ENCODE measurements around the gene LRRIQ1. TPM values are rescaled to one million over a fixed set of nuclear protein-coding genes. Genes with fewer than 3 reads are reported as not detected.
"Not testable (repeated sequence)": the region's sequence is repeated elsewhere in the genome, so short reads cannot be mapped to it uniquely, and the experiment has no call there.

LRRIQ1 gene
- total RNA-seq, 1 experiment from 2014 or later: 5.2 TPM

GRCh38 chr12:84998341-84998740, 37.8 kb upstream of the LRRIQ1 start:
- H3K4me2 ChIP-seq: no peak overlapping the region
- H2AFZ ChIP-seq: no peak overlapping the region
- no peak overlapping the region for H3K27ac ChIP-seq
- H3K27me3 ChIP-seq (ENCODE audit: insufficient read depth, low read depth): no peaks in the 10 kb centered on the region
- ChIA-PET POLR2A (ENCODE audit: unreplicated experiment) (no interaction called here), CTCF (no interaction called here)
- no peaks in the 10 kb centered on the region for H3K36me3 ChIP-seq (ENCODE audit: low read depth)
- H3K9me3 ChIP-seq (ENCODE audit: insufficient read depth, low read depth): 0 out of 2 replicates have a peak, but pooled peaks cover 3% of the 10 kb centered on the region
- no peak overlapping the region for H3K4me3 ChIP-seq
- DNase-seq: no peak
- H3K79me2 ChIP-seq (ENCODE audit: low read depth): no peaks in the 10 kb centered on the region
- no peaks in the 10 kb centered on the region for H3F3A ChIP-seq (ENCODE audit: insufficient read depth, low read depth)
- no peaks in the 10 kb centered on the region; the same call in 1 of the 2 replicates for H3K9me2 ChIP-seq (ENCODE audit: insufficient read depth)
- peaks cover 11% of the 10 kb centered on the region for H3K4me1 ChIP-seq (replicated peaks; ENCODE audit: insufficient read depth)
- TF ChIP-seq CTCF (conservative IDR thresholded peaks at IDR 0.05) (no peak), EZH2 (IDR thresholded peaks at IDR 0.05; ENCODE audit: low read depth) (no peak)
- intact Hi-C loops (cut with micrococcal nuclease; ENCODE audit: unreplicated experiment): no loop called here
- BruUV-seq (replicated peaks): no TSS peak
- H4K20me1 ChIP-seq (ENCODE audit: insufficient read depth): no peaks in the 10 kb centered on the region

- Histone ChIP-seq H3K9me2 (ENCODE audit: insufficient read depth) (no peaks in the 10 kb centered on the region; the same call in 1 of the 2 replicates), H2AFZ (no peak overlapping the region), H3K79me2 (ENCODE audit: low read depth) (no peaks in the 10 kb centered on the region), H3K9me3 (ENCODE audit: insufficient read depth, low read depth) (no peaks in the 10 kb centered on the region), H3K27ac (no peak overlapping the region), H3K4me3 (no peak overlapping the region), H3K4me2 (no peak overlapping the region), H3K36me3 (ENCODE audit: low read depth) (no peaks in the 10 kb centered on the region), H4K20me1 (ENCODE audit: insufficient read depth) (no peaks in the 10 kb centered on the region), H3K27me3 (ENCODE audit: insufficient read depth, low read depth) (no peaks in the 10 kb centered on the region), H3F3A (ENCODE audit: insufficient read depth, low read depth) (no peaks in the 10 kb centered on the region), H3K4me1 (replicated peaks; ENCODE audit: insufficient read depth) (peaks cover 2% of the 10 kb centered on the region)
- ChIA-PET POLR2A (ENCODE audit: unreplicated experiment) (no interaction called here), CTCF (interaction anchor here (0.6 kb wide), 1 partner anchor 221 kb away, joined by 3 read pairs; no protein-coding TSS in a partner anchor)
- DNase-seq: no peak
- BruUV-seq (replicated peaks): no TSS peak
- TF ChIP-seq EZH2 (IDR thresholded peaks at IDR 0.05; ENCODE audit: low read depth): no peak
- intact Hi-C loops (cut with micrococcal nuclease; ENCODE audit: unreplicated experiment): no loop called here
These were observed 35.4 kb upstream of the LRRIQ1 start for GRCh38 chr12:85000729-85001128.

GRCh38 chr12:85002778-85003296, 33.3 kb upstream of the LRRIQ1 start:
- no peak overlapping the region for H2AFZ ChIP-seq
- ChIA-PET CTCF (no interaction called here), POLR2A (ENCODE audit: unreplicated experiment) (no interaction called here)
- TF ChIP-seq CTCF (conservative IDR thresholded peaks at IDR 0.05): no peak
- TF ChIP-seq EZH2 (IDR thresholded peaks at IDR 0.05; ENCODE audit: low read depth): no peak
- H3K4me3 ChIP-seq: no peak overlapping the region
- H3K27ac ChIP-seq: no peak overlapping the region
- no peaks in the 10 kb centered on the region for H3K27me3 ChIP-seq (ENCODE audit: insufficient read depth, low read depth)
- BruUV-seq (replicated peaks): no TSS peak
- no peaks in the 10 kb centered on the region for H4K20me1 ChIP-seq (ENCODE audit: insufficient read depth)
- H3K9me2 ChIP-seq (ENCODE audit: insufficient read depth): no peaks in the 10 kb centered on the region; the same call in 1 of the 2 replicates
- H3K4me2 ChIP-seq: no peak overlapping the region
- no peaks in the 10 kb centered on the region for H3F3A ChIP-seq (ENCODE audit: insufficient read depth, low read depth)
- DNase-seq: no peak
- intact Hi-C loops (cut with micrococcal nuclease; ENCODE audit: unreplicated experiment): no loop called here
- no peaks in the 10 kb centered on the region for H3K36me3 ChIP-seq (ENCODE audit: low read depth)
- no peaks in the 10 kb centered on the region for H3K79me2 ChIP-seq (ENCODE audit: low read depth)
- H3K9me3 ChIP-seq (ENCODE audit: insufficient read depth, low read depth): no peaks in the 10 kb centered on the region
- H3K4me1 ChIP-seq (replicated peaks; ENCODE audit: insufficient read depth): no peaks in the 10 kb centered on the region

GRCh38 chr12:85004204-85004603, 31.9 kb upstream of the LRRIQ1 start:
- POLR2A ChIA-PET (ENCODE audit: unreplicated experiment): no interaction called here
- intact Hi-C loops (cut with micrococcal nuclease; ENCODE audit: unreplicated experiment): no loop called here
- Histone ChIP-seq H3K27ac (no peak overlapping the region), H3K36me3 (ENCODE audit: low read depth) (no peaks in the 10 kb centered on the region), H3K79me2 (ENCODE audit: low read depth) (no peaks in the 10 kb centered on the region), H3K4me3 (no peak overlapping the region), H4K20me1 (ENCODE audit: insufficient read depth) (no peaks in the 10 kb centered on the region), H3K4me2 (no peak overlapping the region), H3K9me3 (ENCODE audit: insufficient read depth, low read depth) (no peaks in the 10 kb centered on the region), H3K27me3 (ENCODE audit: insufficient read depth, low read depth) (no peaks in the 10 kb centered on the region), H3K9me2 (ENCODE audit: insufficient read depth) (no peaks in the 10 kb centered on the region; the same call in 1 of the 2 replicates), H2AFZ (no peak overlapping the region), H3F3A (ENCODE audit: insufficient read depth, low read depth) (no peaks in the 10 kb centered on the region), H3K4me1 (replicated peaks; ENCODE audit: insufficient read depth) (no peaks in the 10 kb centered on the region)
- BruUV-seq (replicated peaks): no TSS peak
- TF ChIP-seq EZH2 (IDR thresholded peaks at IDR 0.05; ENCODE audit: low read depth) (no peak), CTCF (conservative IDR thresholded peaks at IDR 0.05) (no peak)
- no peak for DNase-seq
- CTCF ChIA-PET: no interaction called here

- H3K36me3 ChIP-seq (ENCODE audit: low read depth); CTCF ChIA-PET; H3K4me2 ChIP-seq; POLR2A ChIA-PET (ENCODE audit: unreplicated experiment); H3K9me3 ChIP-seq (ENCODE audit: insufficient read depth, low read depth); H3K79me2 ChIP-seq (ENCODE audit: low read depth); H3F3A ChIP-seq (ENCODE audit: insufficient read depth, low read depth); H4K20me1 ChIP-seq (ENCODE audit: insufficient read depth); H3K4me1 ChIP-seq (replicated peaks; ENCODE audit: insufficient read depth); H2AFZ ChIP-seq; BruUV-seq (replicated peaks); H3K27ac ChIP-seq; DNase-seq; H3K4me3 ChIP-seq; H3K9me2 ChIP-seq (ENCODE audit: insufficient read depth); intact Hi-C loops (cut with micrococcal nuclease; ENCODE audit: unreplicated experiment); H3K27me3 ChIP-seq (ENCODE audit: insufficient read depth, low read depth): not testable (repeated sequence)
These were observed 31.1 kb upstream of the LRRIQ1 start for GRCh38 chr12:85005047-85005446.

Data from PC-9 (cell line).